ENCODE measurements around the gene ANP32A. TPM values are rescaled to one million over a fixed set of nuclear protein-coding genes. Genes with fewer than 3 reads are reported as not detected.
"Not testable (repeated sequence)": the region's sequence is repeated elsewhere in the genome, so short reads cannot be mapped to it uniquely, and the experiment has no call there.

Gene ANP32A
- total RNA-seq, 1 donor from 2014 or later: 355 TPM

- no peak overlapping the region for H3K27ac Mint-ChIP-seq (ENCODE audit: unreplicated experiment)
- no peak for DNase-seq (ENCODE audit: low read depth, low spot score)
- H3K36me3 Mint-ChIP-seq (ENCODE audit: low read depth): no peaks in the 10 kb centered on the region
- no peak overlapping the region for H3K4me3 Mint-ChIP-seq
- H3K9me3 Mint-ChIP-seq: no peaks in the 10 kb centered on the region
- TF ChIP-seq, protein P1, sequence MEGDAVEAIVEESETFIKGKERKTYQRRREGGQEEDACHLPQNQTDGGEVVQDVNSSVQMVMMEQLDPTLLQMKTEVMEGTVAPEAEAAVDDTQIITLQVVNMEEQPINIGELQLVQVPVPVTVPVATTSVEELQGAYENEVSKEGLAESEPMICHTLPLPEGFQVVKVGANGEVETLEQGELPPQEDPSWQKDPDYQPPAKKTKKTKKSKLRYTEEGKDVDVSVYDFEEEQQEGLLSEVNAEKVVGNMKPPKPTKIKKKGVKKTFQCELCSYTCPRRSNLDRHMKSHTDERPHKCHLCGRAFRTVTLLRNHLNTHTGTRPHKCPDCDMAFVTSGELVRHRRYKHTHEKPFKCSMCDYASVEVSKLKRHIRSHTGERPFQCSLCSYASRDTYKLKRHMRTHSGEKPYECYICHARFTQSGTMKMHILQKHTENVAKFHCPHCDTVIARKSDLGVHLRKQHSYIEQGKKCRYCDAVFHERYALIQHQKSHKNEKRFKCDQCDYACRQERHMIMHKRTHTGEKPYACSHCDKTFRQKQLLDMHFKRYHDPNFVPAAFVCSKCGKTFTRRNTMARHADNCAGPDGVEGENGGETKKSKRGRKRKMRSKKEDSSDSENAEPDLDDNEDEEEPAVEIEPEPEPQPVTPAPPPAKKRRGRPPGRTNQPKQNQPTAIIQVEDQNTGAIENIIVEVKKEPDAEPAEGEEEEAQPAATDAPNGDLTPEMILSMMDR (conservative IDR thresholded peaks at IDR 0.05): no peak
- peaks cover 2% of the 10 kb centered on the region for H3K27me3 Mint-ChIP-seq (ENCODE audit: low read depth)
- H3K4me1 Mint-ChIP-seq: no peaks in the 10 kb centered on the region
Observed at GRCh38 chr15:68765602-68766368, 54.9 kb downstream of the ANP32A start.

- Mint-ChIP-seq H3K36me3 (ENCODE audit: low read depth) (no peaks in the 10 kb centered on the region), H3K4me1 (no peaks in the 10 kb centered on the region), H3K4me3 (no peak overlapping the region), H3K9me3 (no peaks in the 10 kb centered on the region), H3K27ac (ENCODE audit: unreplicated experiment) (no peak overlapping the region), H3K27me3 (ENCODE audit: low read depth) (peaks cover 2% of the 10 kb centered on the region)
- TF ChIP-seq, protein P1 (conservative IDR thresholded peaks at IDR 0.05): no peak
- DNase-seq (ENCODE audit: low read depth, low spot score): no peak
Observed at GRCh38 chr15:68764090-68764489, 56.6 kb downstream of the ANP32A start.

DNA sequence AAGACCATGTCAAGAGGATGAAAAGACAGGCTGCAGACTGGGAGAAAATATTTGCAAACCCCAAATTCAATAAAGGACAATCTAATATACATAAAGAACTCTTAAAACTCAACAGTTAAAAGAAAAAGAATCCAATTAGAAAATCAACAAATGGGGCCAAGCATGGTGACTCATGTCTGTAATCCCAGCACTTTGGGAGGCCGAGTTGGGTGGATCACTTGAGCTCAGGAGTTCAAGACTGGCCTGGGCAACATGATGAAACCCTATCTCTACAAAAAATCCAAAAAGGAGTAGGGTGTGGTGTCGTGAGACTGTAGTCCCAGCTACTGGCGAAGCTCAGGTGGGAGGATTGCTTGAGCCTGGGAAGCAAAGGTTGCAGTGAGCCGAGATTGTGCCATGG, 57.6 kb downstream of the ANP32A start:
- H3K4me3 Mint-ChIP-seq: no peak overlapping the region
- no peaks in the 10 kb centered on the region for H3K4me1 Mint-ChIP-seq
- no peak for DNase-seq (ENCODE audit: low read depth, low spot score)
- TF ChIP-seq, protein P1 (conservative IDR thresholded peaks at IDR 0.05): no peak
- no peaks in the 10 kb centered on the region for H3K9me3 Mint-ChIP-seq
- peaks cover 2% of the 10 kb centered on the region for H3K27me3 Mint-ChIP-seq (ENCODE audit: low read depth)
- H3K27ac Mint-ChIP-seq (ENCODE audit: unreplicated experiment): no peak overlapping the region
- H3K36me3 Mint-ChIP-seq (ENCODE audit: low read depth): no peaks in the 10 kb centered on the region

DNA sequence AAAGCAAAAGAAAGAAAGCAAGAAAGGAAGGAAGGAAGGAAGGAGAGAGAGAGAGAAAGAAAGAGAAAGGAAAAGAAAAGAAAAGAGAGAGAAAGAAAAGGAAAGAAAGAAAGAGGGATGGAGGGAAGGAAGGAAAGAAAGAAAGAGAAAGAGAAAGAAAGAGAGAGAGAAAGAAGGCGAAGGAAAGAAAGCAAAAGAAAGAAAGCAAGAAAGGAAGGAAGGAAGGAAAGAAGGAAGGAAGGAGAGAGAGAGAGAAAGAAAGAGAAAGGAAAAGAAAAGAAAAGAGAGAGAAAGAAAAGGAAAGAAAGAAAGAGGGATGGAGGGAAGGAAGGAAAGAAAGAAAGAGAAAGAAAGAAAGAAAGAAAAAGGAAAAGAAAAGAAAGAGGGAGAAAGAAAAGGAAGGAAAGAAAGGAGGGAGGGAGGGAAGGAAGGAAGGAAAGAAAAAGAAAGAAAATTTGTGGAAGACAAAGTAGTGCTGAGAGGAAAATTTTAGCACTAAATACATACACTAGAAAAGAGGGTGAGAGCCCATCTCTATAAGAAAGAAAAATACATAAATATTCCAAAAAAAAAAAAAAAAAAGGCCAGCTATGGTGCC, 60.6 kb downstream of the ANP32A start:
- not testable (repeated sequence) for H3K4me1 Mint-ChIP-seq; H3K27ac Mint-ChIP-seq (ENCODE audit: unreplicated experiment); H3K9me3 Mint-ChIP-seq; DNase-seq (ENCODE audit: low read depth, low spot score); H3K4me3 Mint-ChIP-seq; H3K36me3 Mint-ChIP-seq (ENCODE audit: low read depth); H3K27me3 Mint-ChIP-seq (ENCODE audit: low read depth)

GRCh38 chr15:68755731-68756130, 65.0 kb downstream of the ANP32A start:
- TF ChIP-seq, protein P1 (conservative IDR thresholded peaks at IDR 0.05): no peak
- no peaks in the 10 kb centered on the region for H3K36me3 Mint-ChIP-seq (ENCODE audit: low read depth)
- H3K27me3 Mint-ChIP-seq (ENCODE audit: low read depth): no peaks in the 10 kb centered on the region
- H3K4me1 Mint-ChIP-seq: no peaks in the 10 kb centered on the region
- no peak overlapping the region for H3K4me3 Mint-ChIP-seq
- DNase-seq (ENCODE audit: low read depth, low spot score): no peak
- H3K27ac Mint-ChIP-seq (ENCODE audit: unreplicated experiment): no peak overlapping the region
- H3K9me3 Mint-ChIP-seq: no peaks in the 10 kb centered on the region

DNA sequence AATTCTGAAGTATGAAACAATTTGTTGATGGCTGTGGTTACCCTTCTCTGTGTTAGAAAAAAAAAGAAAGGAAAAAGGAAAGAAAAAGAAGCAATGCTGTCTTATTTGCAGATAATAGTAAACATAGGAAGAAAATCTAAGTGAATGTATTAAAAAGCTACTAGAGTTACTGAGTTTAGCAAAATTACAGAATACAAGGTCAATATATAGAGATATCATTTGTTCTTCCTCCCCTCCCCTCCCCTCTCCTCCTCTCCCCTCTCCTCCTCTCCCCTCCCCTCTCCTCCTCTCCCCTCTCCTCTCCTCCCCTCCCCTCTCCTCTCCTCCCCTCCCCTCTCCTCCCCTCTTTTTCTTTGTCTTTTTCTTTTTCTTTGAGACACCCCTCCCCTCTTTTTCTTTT, 69.1 kb downstream of the ANP32A start:
- no peaks in the 10 kb centered on the region for H3K4me1 Mint-ChIP-seq
- H3K27ac Mint-ChIP-seq (ENCODE audit: unreplicated experiment): no peak overlapping the region
- H3K4me3 Mint-ChIP-seq: no peak overlapping the region
- H3K27me3 Mint-ChIP-seq (ENCODE audit: low read depth): no peaks in the 10 kb centered on the region
- TF ChIP-seq, protein P1 (conservative IDR thresholded peaks at IDR 0.05): no peak
- H3K9me3 Mint-ChIP-seq: peaks cover 3% of the 10 kb centered on the region
- no peak for DNase-seq (ENCODE audit: low read depth, low spot score)
- H3K36me3 Mint-ChIP-seq (ENCODE audit: low read depth): no peaks in the 10 kb centered on the region
